ENCODE measurements around the gene KPNA6.

- TF ChIP-seq JUNB (CRISPR knock-in tag; IDR thresholded peaks at IDR 0.05; ENCODE audit: borderline replicate concordance) (no peak), SMC3 (IDR thresholded peaks at IDR 0.05; ENCODE audit: low read length) (no peak), ZNF143 (CRISPR knock-in tag; IDR thresholded peaks at IDR 0.05) (no peak), RAD21 (CRISPR knock-in tag; IDR thresholded peaks at IDR 0.05) (no peak; the same call in 1 of the 2 replicates), KLF16 (CRISPR knock-in tag; IDR thresholded peaks at IDR 0.05) (peak in 1 of 2 experiments; percentile 45; a peak in 1 of 4 replicates)
- TF ChIP-seq, protein P1, sequence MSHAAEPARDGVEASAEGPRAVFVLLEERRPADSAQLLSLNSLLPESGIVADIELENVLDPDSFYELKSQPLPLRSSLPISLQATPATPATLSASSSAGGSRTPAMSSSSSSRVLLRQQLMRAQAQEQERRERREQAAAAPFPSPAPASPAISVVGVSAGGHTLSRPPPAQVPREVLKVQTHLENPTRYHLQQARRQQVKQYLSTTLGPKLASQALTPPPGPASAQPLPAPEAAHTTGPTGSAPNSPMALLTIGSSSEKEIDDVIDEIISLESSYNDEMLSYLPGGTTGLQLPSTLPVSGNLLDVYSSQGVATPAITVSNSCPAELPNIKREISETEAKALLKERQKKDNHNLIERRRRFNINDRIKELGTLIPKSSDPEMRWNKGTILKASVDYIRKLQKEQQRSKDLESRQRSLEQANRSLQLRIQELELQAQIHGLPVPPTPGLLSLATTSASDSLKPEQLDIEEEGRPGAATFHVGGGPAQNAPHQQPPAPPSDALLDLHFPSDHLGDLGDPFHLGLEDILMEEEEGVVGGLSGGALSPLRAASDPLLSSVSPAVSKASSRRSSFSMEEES (CRISPR knock-in tag; IDR thresholded peaks at IDR 0.05), result 0 out of 2 replicates have a peak, but pooled peaks have one; percentile 31
- TF ChIP-seq, protein P2, sequence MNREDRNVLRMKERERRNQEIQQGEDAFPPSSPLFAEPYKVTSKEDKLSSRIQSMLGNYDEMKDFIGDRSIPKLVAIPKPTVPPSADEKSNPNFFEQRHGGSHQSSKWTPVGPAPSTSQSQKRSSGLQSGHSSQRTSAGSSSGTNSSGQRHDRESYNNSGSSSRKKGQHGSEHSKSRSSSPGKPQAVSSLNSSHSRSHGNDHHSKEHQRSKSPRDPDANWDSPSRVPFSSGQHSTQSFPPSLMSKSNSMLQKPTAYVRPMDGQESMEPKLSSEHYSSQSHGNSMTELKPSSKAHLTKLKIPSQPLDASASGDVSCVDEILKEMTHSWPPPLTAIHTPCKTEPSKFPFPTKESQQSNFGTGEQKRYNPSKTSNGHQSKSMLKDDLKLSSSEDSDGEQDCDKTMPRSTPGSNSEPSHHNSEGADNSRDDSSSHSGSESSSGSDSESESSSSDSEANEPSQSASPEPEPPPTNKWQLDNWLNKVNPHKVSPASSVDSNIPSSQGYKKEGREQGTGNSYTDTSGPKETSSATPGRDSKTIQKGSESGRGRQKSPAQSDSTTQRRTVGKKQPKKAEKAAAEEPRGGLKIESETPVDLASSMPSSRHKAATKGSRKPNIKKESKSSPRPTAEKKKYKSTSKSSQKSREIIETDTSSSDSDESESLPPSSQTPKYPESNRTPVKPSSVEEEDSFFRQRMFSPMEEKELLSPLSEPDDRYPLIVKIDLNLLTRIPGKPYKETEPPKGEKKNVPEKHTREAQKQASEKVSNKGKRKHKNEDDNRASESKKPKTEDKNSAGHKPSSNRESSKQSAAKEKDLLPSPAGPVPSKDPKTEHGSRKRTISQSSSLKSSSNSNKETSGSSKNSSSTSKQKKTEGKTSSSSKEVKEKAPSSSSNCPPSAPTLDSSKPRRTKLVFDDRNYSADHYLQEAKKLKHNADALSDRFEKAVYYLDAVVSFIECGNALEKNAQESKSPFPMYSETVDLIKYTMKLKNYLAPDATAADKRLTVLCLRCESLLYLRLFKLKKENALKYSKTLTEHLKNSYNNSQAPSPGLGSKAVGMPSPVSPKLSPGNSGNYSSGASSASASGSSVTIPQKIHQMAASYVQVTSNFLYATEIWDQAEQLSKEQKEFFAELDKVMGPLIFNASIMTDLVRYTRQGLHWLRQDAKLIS (CRISPR knock-in tag; IDR thresholded peaks at IDR 0.05), result no peak
- TF ChIP-seq, protein P3, sequence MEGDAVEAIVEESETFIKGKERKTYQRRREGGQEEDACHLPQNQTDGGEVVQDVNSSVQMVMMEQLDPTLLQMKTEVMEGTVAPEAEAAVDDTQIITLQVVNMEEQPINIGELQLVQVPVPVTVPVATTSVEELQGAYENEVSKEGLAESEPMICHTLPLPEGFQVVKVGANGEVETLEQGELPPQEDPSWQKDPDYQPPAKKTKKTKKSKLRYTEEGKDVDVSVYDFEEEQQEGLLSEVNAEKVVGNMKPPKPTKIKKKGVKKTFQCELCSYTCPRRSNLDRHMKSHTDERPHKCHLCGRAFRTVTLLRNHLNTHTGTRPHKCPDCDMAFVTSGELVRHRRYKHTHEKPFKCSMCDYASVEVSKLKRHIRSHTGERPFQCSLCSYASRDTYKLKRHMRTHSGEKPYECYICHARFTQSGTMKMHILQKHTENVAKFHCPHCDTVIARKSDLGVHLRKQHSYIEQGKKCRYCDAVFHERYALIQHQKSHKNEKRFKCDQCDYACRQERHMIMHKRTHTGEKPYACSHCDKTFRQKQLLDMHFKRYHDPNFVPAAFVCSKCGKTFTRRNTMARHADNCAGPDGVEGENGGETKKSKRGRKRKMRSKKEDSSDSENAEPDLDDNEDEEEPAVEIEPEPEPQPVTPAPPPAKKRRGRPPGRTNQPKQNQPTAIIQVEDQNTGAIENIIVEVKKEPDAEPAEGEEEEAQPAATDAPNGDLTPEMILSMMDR (CRISPR knock-in tag; IDR thresholded peaks at IDR 0.05), result peak; percentile 60
Observed at GRCh38 chr1:32205401-32206370, 97.8 kb downstream of the KPNA6 start, which contains the start of gene IQCC.
